ENCODE results near the gene TADA1.

GRCh38 chr1:166839600-166840308 is 36.3 kb downstream of the TADA1 start:
- TF ChIP-seq CTCF (IDR thresholded peaks at IDR 0.05): peak; percentile 62
- TF ChIP-seq ZFX (IDR thresholded peaks at IDR 0.05; ENCODE audit: borderline replicate concordance): no peak

Data from 22Rv1 (cell line).